Tibial artery (tissue), 4 donors: ENCODE measurements around the gene GALNT18.

Source experiments
- DNase-seq, 2 donors: peaks; one replicate each; pipeline ENCODE4 v3.0.0-alpha.2; 2019
- H3K27ac ChIP-seq, 2 donors: fragments of 200-600 bp; sonication (generic) in 1 of 2; 1 replicate in 1 of 2; 2 replicates in 1 of 2; pipeline ENCODE4 v1.5.1; 2018 to 2019; ENCODE audit warnings: mild to moderate bottlenecking in 1 of 2
- H3K27me3 ChIP-seq, 2 donors: fragments of 200-600 bp; sonication (generic) in 1 of 2; one replicate each; pipeline versions ENCODE4 v1.5.1 to v1.6.0; 2016 to 2019
- H3K36me3 ChIP-seq, 3 donors: fragments of 200-600 bp; sonication (generic) in 2 of 3; one replicate each; pipeline ENCODE4 v1.5.1; 2016 to 2019; ENCODE audit warnings: mild to moderate bottlenecking in 2 of 3
- H3K4me1 ChIP-seq, 4 donors: fragments of 200-600 bp; sonication (generic) in 2 of 4; 1 replicate in 3 of 4; 2 replicates in 1 of 4; pipeline ENCODE4 v1.5.1; 2016 to 2019
- H3K4me3 ChIP-seq, 2 donors: fragments of 200-600 bp; sonication (generic) in 1 of 2; 1 replicate in 1 of 2; 2 replicates in 1 of 2; pipeline ENCODE4 v1.5.1; 2018 to 2019; ENCODE audit warnings: mild to moderate bottlenecking in 2 of 2
- H3K9me3 ChIP-seq, 3 donors: fragments of 200-600 bp; sonication (generic) in 1 of 3; one replicate each; pipeline ENCODE4 v1.5.1; 2016 to 2019
- CTCF ChIP-seq, 2 experiments: fragments of 200-600 bp in 1 of 2; fragments of 450-650 bp in 1 of 2; IDR thresholded peaks; one replicate each; pipeline ENCODE4 v1.5.1; 2017 to 2019; ENCODE audit warnings: antibody characterized with exemption in 2 of 2, mild to moderate bottlenecking in 1 of 2, moderate library complexity in 1 of 2
- intact Hi-C: fragments of 100-400 bp; cut with DNase I; formaldehyde crosslinking; loops from one replicate; pipeline ENCODE4 v1.15.0; 2023; ENCODE audit warnings: low total_unique reads

GALNT18 gene

GRCh38 chr11:11329062-11329806 is 292.6 kb downstream of the GALNT18 start:
- DNase-seq: no peak
- Histone ChIP-seq H3K36me3 (peaks cover 22 to 67% (median 63%) of the 10 kb centered on the region in 3 donors), H3K9me3 (no peaks in the 10 kb centered on the region), H3K4me1 (no peaks in the 10 kb centered on the region), H3K27me3 (no peaks in the 10 kb centered on the region), H3K4me3 (no peak overlapping the region), H3K27ac (no peak overlapping the region)
- intact Hi-C loops: loop anchor here (5.0 kb wide), 1 partner anchor 1917 kb away; no protein-coding TSS in a partner anchor
- TF ChIP-seq CTCF (IDR thresholded peaks at IDR 0.05): no peak

GRCh38 chr11:11324090-11324489 is 297.7 kb downstream of the GALNT18 start:
- no peak overlapping the region for H3K27ac ChIP-seq
- DNase-seq: no peak
- no peak overlapping the region for H3K4me3 ChIP-seq
- peaks cover 0 to 5% (median 0%) of the 10 kb centered on the region in 3 donors for H3K9me3 ChIP-seq
- intact Hi-C loops: no loop called here
- no peak for TF ChIP-seq CTCF (IDR thresholded peaks at IDR 0.05)
- no peaks in the 10 kb centered on the region for H3K4me1 ChIP-seq
- H3K36me3 ChIP-seq: peaks cover 33 to 66% (median 52%) of the 10 kb centered on the region in 3 donors
- H3K27me3 ChIP-seq: no peaks in the 10 kb centered on the region

GRCh38 chr11:11322101-11322500 is 299.7 kb downstream of the GALNT18 start:
- H3K27me3 ChIP-seq: no peaks in the 10 kb centered on the region
- H3K4me1 ChIP-seq: no peaks in the 10 kb centered on the region
- no peak overlapping the region for H3K4me3 ChIP-seq
- no peak overlapping the region for H3K27ac ChIP-seq
- peaks cover 0 to 5% (median 0%) of the 10 kb centered on the region in 3 donors for H3K9me3 ChIP-seq
- DNase-seq: no peak
- intact Hi-C loops: no loop called here
- peaks cover 15 to 57% (median 34%) of the 10 kb centered on the region in 3 donors for H3K36me3 ChIP-seq
- no peak for TF ChIP-seq CTCF (IDR thresholded peaks at IDR 0.05)

GRCh38 chr11:11320825-11321224 is 301.0 kb downstream of the GALNT18 start:
- no peak for TF ChIP-seq CTCF (IDR thresholded peaks at IDR 0.05)
- H3K4me1 ChIP-seq: no peaks in the 10 kb centered on the region
- H3K27me3 ChIP-seq: no peaks in the 10 kb centered on the region
- no peak overlapping the region for H3K27ac ChIP-seq
- intact Hi-C loops: no loop called here
- H3K4me3 ChIP-seq: no peak overlapping the region
- H3K9me3 ChIP-seq: peaks cover 0 to 5% (median 0%) of the 10 kb centered on the region in 3 donors
- DNase-seq: no peak
- peaks cover 11 to 47% (median 21%) of the 10 kb centered on the region in 3 donors for H3K36me3 ChIP-seq

- Histone ChIP-seq H3K36me3 (peaks cover 11 to 36% (median 12%) of the 10 kb centered on the region in 3 donors), H3K27me3 (no peaks in the 10 kb centered on the region), H3K27ac (no peak overlapping the region), H3K4me1 (peaks cover 0 to 13% (median 10%) of the 10 kb centered on the region in 4 donors), H3K4me3 (no peak overlapping the region), H3K9me3 (peaks cover 0 to 5% (median 0%) of the 10 kb centered on the region in 3 donors)
- no peak for TF ChIP-seq CTCF (IDR thresholded peaks at IDR 0.05)
- intact Hi-C loops: no loop called here
- no peak for DNase-seq
Observed at GRCh38 chr11:11318961-11319360, 302.8 kb downstream of the GALNT18 start.
